CD4-positive, alpha-beta T cell treated with Interleukin-17A for 1 hour (primary cell): Measurements from ENCODE around the gene SLC9A8.
"Not testable (repeated sequence)": the region's sequence is repeated elsewhere in the genome, so short reads cannot be mapped to it uniquely, and the experiment has no call there.

ENCODE experiments used
- DNase-seq: peaks from one replicate; pipeline ENCODE4 v3.0.0-alpha.2; 2020

Gene SLC9A8

GRCh38 chr20:49853640-49854039, 41.0 kb downstream of the SLC9A8 start:
- DNase-seq = no peak

- DNase-seq = no peak
Measured at GRCh38 chr20:49854190-49854875, 41.7 kb downstream of the SLC9A8 start.

GRCh38 chr20:49856904-49857303, 44.3 kb downstream of the SLC9A8 start:
- DNase-seq = no peak

- DNase-seq = no peak
Measured at GRCh38 chr20:49858076-49858585, 45.5 kb downstream of the SLC9A8 start.

- no peak for DNase-seq
Measured at GRCh38 chr20:49859011-49859410, 46.4 kb downstream of the SLC9A8 start.

- no peak for DNase-seq
Measured at GRCh38 chr20:49859807-49860206, 47.2 kb downstream of the SLC9A8 start.

- DNase-seq = not testable (repeated sequence)
Measured at GRCh38 chr20:49861232-49861631, 48.6 kb downstream of the SLC9A8 start.

- no peak for DNase-seq
Measured at GRCh38 chr20:49862607-49863200, 50.1 kb downstream of the SLC9A8 start.

GRCh38 chr20:49863666-49864065, 51.0 kb downstream of the SLC9A8 start:
- no peak for DNase-seq

- no peak for DNase-seq
Measured at GRCh38 chr20:49865559-49865958, 52.9 kb downstream of the SLC9A8 start.

GRCh38 chr20:49866051-49866450, 53.4 kb downstream of the SLC9A8 start:
- no peak for DNase-seq

- DNase-seq = no peak
Measured at GRCh38 chr20:49867453-49868215, 55.0 kb downstream of the SLC9A8 start.

- no peak for DNase-seq
Measured at GRCh38 chr20:49868538-49868937, 55.9 kb downstream of the SLC9A8 start.

GRCh38 chr20:49868964-49869363, 56.3 kb downstream of the SLC9A8 start:
- no peak for DNase-seq

GRCh38 chr20:49870261-49870660, 57.6 kb downstream of the SLC9A8 start:
- no peak for DNase-seq

GRCh38 chr20:49871391-49871948, 58.8 kb downstream of the SLC9A8 start:
- no peak for DNase-seq

GRCh38 chr20:49872056-49872455, 59.4 kb downstream of the SLC9A8 start:
- DNase-seq = no peak

GRCh38 chr20:49874696-49875095, 62.1 kb downstream of the SLC9A8 start:
- no peak for DNase-seq

- DNase-seq = no peak
Measured at GRCh38 chr20:49877386-49877921, 64.8 kb downstream of the SLC9A8 start.

GRCh38 chr20:49878977-49879376, 66.3 kb downstream of the SLC9A8 start:
- DNase-seq = no peak

- DNase-seq = no peak
Measured at GRCh38 chr20:49880177-49880576, 67.5 kb downstream of the SLC9A8 start.

GRCh38 chr20:49880724-49881445, 68.3 kb downstream of the SLC9A8 start:
- no peak for DNase-seq
